Endothelial cell of umbilical vein (primary cell): ENCODE data around the gene DNAJC25. TPM values are rescaled to one million over a fixed set of nuclear protein-coding genes. Genes with fewer than 3 reads are reported as not detected.

Experiments used
- BruUV-seq: library from RNA; stranded (reverse); fragments of 400-500 nt; replicated peaks from 2 replicates; lab custom pipeline; 2021; lab: Mats Ljungman, UMichigan
- CTCF ChIA-PET: fragments of 300-600, 350-600 bp; sonication (Branson Sonifier 250); formaldehyde crosslinking; loops from one replicate; lab custom pipeline; 2021; ENCODE audit warnings: antibody characterized with exemption, inconsistent platforms; lab: Charles Lee
- POLR2A ChIA-PET: fragments of 300-600, 350-600 bp; sonication (Branson Sonifier 250); formaldehyde crosslinking; loops from one replicate; lab custom pipeline; 2021; ENCODE audit warnings: antibody characterized with exemption, inconsistent platforms; lab: Charles Lee
- DNase-seq: peaks from one replicate; pipeline ENCODE4 v3.0.0-alpha.2; 2011; ENCODE audit warnings: low read depth, low spot score
- FAIRE-seq: peaks from 2 replicates; lab custom pipeline; 2011; peaks lifted over from hg19 to GRCh38; lab: Jason Lieb, UNC
- H2AFZ ChIP-seq: 2 replicates; pipeline ENCODE4 v1.6.0; 2012; ENCODE audit warnings: low read depth, low read length, control low read depth, inconsistent platforms
- H3K27ac ChIP-seq: 2 replicates; pipeline ENCODE4 v1.5.1; 2011; ENCODE audit warnings: low read depth, mild to moderate bottlenecking, control low read depth, low read length, moderate library complexity; ENCODE audit not compliant: insufficient read depth
- H3K27me3 ChIP-seq, 2 experiments: 2 replicates each; pipeline versions ENCODE4 v1.6.0 to v1.6.1; 2011; ENCODE audit warnings: low read length in 2 of 2, mixed read lengths in 1 of 2; ENCODE audit not compliant: control insufficient read depth in 2 of 2, insufficient read depth in 2 of 2
- H3K36me3 ChIP-seq, 2 experiments: 2 replicates in 1 of 2; 3 replicates in 1 of 2; pipeline ENCODE4 v1.5.1; 2011; ENCODE audit warnings: low read length in 2 of 2, mild to moderate bottlenecking in 1 of 2, moderate library complexity in 1 of 2; ENCODE audit not compliant: control insufficient read depth in 2 of 2, insufficient read depth in 2 of 2; ENCODE audit errors: extremely low read depth in 1 of 2
- H3K4me1 ChIP-seq: 3 replicates; pipeline ENCODE4 v1.5.1; 2011; ENCODE audit warnings: mild to moderate bottlenecking, low read length; ENCODE audit not compliant: control insufficient read depth, insufficient read depth; ENCODE audit errors: extremely low read depth
- H3K4me2 ChIP-seq: 2 replicates; pipeline ENCODE4 v1.6.1; 2011; ENCODE audit warnings: low read length, control low read depth, mixed read lengths; ENCODE audit not compliant: insufficient read depth
- H3K4me3 ChIP-seq, 3 experiments: fragments of 200-600 bp in 1 of 3; sonication (generic), shearing (Covaris generic) in 1 of 3; replicated peaks in 1 of 3; 2 replicates each; pipeline ENCODE4 v1.5.1; 2011 to 2016; ENCODE audit warnings: control low read depth in 3 of 3, low read length in 3 of 3, mild to moderate bottlenecking in 2 of 3, inconsistent platforms in 1 of 3, low read depth in 1 of 3, moderate library complexity in 1 of 3; ENCODE audit not compliant: insufficient read depth in 1 of 3
- H3K79me2 ChIP-seq: 2 replicates; pipeline ENCODE4 v1.6.0; 2012; ENCODE audit warnings: low read length, inconsistent platforms; ENCODE audit not compliant: control insufficient read depth, insufficient read depth
- H3K9ac ChIP-seq: replicated peaks from 2 replicates; pipeline ENCODE3; 2011; ENCODE audit warnings: low read length, control low read depth; ENCODE audit not compliant: insufficient read depth; ENCODE audit errors: extremely low read depth
- H3K9me1 ChIP-seq: replicated peaks from 3 replicates; pipeline ENCODE4 v1.6.0; 2011; ENCODE audit warnings: mild to moderate bottlenecking, low read length; ENCODE audit not compliant: control insufficient read depth, insufficient read depth; ENCODE audit errors: extremely low read depth
- H3K9me3 ChIP-seq: replicated peaks from 2 replicates; pipeline ENCODE4 v1.5.1; 2012; ENCODE audit warnings: low read length, inconsistent platforms; ENCODE audit not compliant: control insufficient read depth, insufficient read depth
- H4K20me1 ChIP-seq: replicated peaks from 2 replicates; pipeline ENCODE3; 2011; ENCODE audit warnings: mild to moderate bottlenecking, low read length; ENCODE audit not compliant: control insufficient read depth, insufficient read depth; ENCODE audit errors: extremely low read depth
- EZH2 ChIP-seq: IDR thresholded peaks from 2 replicates; pipeline ENCODE4 v1.6.1; 2012; ENCODE audit warnings: borderline replicate concordance, low read depth, mild to moderate bottlenecking, moderate library complexity, low read length, inconsistent platforms; ENCODE audit not compliant: severe bottlenecking
- FOS ChIP-seq: IDR thresholded peaks from 2 replicates; pipeline ENCODE4 v1.6.1; 2011; ENCODE audit warnings: mild to moderate bottlenecking, low read length, moderate library complexity, borderline replicate concordance; ENCODE audit not compliant: insufficient read depth
- GATA2 ChIP-seq: IDR thresholded peaks from 2 replicates; pipeline ENCODE4 v1.7.0; 2011; ENCODE audit warnings: low read depth, mild to moderate bottlenecking, moderate library complexity, mixed read lengths, low read length; ENCODE audit not compliant: insufficient read length, insufficient read depth
- JUN ChIP-seq: IDR thresholded peaks from 2 replicates; pipeline ENCODE4 v1.6.1; 2011; ENCODE audit warnings: borderline replicate concordance, low read depth; ENCODE audit not compliant: insufficient read length, insufficient read depth
- MYC ChIP-seq: IDR thresholded peaks from one replicate; pipeline ENCODE4 v1.6.1; 2011; ENCODE audit warnings: mild to moderate bottlenecking, low read depth, low read length
- POLR2A ChIP-seq: IDR thresholded peaks from 2 replicates; pipeline ENCODE4 v1.6.1; 2012; ENCODE audit warnings: low read depth, mild to moderate bottlenecking, control low read depth, low read length
- POLR2AphosphoS5 ChIP-seq: IDR thresholded peaks from 2 replicates; pipeline ENCODE4 v1.6.1; 2012; ENCODE audit warnings: low read depth, mild to moderate bottlenecking, control low read depth, low read length, moderate library complexity; ENCODE audit not compliant: insufficient read depth
- dilution Hi-C: fragments of 300-500 bp; cut with MboI; formaldehyde crosslinking; loops from one replicate; pipeline ENCODE4 v1.15.0; 2019; ENCODE audit warnings: low sequenced_read_pairs; ENCODE audit not compliant: extremely low pct_ligation_motif_present
- intact Hi-C: fragments of 100-400 bp; cut with micrococcal nuclease; formaldehyde crosslinking; loops from one replicate; pipeline ENCODE4 v1.10.0; 2022
- polyA plus RNA-seq, 4 experiments: library from polyadenylated mRNA; depleted of rRNA in 3 of 4; stranded (reverse) in 3 of 4; unstranded in 1 of 4; fragments of >200 nt; gene quantifications; 2 replicates each; pipeline versions ENCODE4 v1.2.1 to v1.2.3, GENCODE V29; 2011 to 2012; ENCODE audit warnings: missing spikeins in 1 of 4
- total RNA-seq: library from RNA; stranded (reverse); gene quantifications from 2 replicates; pipeline ENCODE4 v1.2.3, GENCODE V29; 2021
- TF ChIP-seq, protein P1 (sequence below), 2 donors: IDR thresholded peaks; 1 replicate in 1 of 2; 2 replicates in 1 of 2; pipeline ENCODE4 v1.5.1; 2011; ENCODE audit warnings: low read length in 2 of 2, mild to moderate bottlenecking in 2 of 2, moderate library complexity in 2 of 2, control low read depth in 1 of 2, inconsistent platforms in 1 of 2, low read depth in 1 of 2; ENCODE audit not compliant: insufficient read depth in 1 of 2; ENCODE audit errors: extremely low read depth in 1 of 2
- TF ChIP-seq, protein P2 (sequence below): IDR thresholded peaks from 2 replicates; pipeline ENCODE4 v1.6.1; 2011; ENCODE audit not compliant: insufficient read depth, insufficient read length

Gene DNAJC25
- total and polyA plus RNA-seq, 2 donors (not counting 3 experiments of a cell fraction or from before 2014, with no cell fraction given), result 1.7 to 5.5 TPM

DNA sequence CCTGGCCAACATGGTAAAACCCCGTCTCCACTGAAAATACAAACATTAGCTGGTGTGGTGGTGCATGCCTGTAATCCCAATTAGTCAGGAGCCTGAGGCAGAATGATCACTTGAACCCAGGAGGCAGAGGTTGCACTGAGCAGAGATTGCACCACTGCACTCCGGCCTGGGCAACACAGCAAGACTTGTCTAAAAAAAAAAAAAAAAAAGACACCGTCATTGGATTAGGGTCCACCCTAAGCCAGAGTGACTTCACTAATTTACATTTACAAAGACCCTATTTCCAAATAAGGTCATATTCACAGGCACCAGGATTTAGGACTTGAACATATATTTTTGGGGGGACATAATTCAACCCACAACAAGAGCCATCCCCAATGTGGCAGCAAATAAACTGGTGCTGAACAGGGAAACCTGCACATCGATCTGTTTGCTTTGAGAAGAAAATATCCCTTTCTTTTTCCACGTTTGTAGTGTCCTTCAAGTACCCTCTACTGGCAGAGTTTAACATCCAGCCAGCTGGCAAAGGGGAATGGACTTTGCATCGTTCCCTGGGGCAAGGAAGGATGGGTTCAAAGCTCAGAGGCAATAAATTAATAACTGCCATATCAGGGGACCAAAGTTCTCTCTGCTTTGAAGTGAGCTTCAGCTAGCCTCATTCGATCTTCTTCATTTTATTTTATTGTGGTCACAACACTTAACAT, 3.7 kb upstream of the DNAJC25 start:
- intact Hi-C loops (no loop called here), dilution Hi-C loops (no loop called here)
- DNase-seq (no peak), FAIRE-seq (no peak)
- H3K9me1 ChIP-seq, result no peaks in the 10 kb centered on the region
- peaks cover 10% of the 10 kb centered on the region for H3K79me2 ChIP-seq
- peaks cover 15% of the 10 kb centered on the region for H3K4me1 ChIP-seq
- H4K20me1 ChIP-seq, result no peaks in the 10 kb centered on the region
- H3K27me3 ChIP-seq, result no peaks in the 10 kb centered on the region
- no peak overlapping the region for H3K27ac ChIP-seq
- no peak overlapping the region for H3K9ac ChIP-seq
- ChIA-PET CTCF (interaction anchor here (0.7 to 1.7 kb wide), 3 partner anchors 17 to 132 kb away, joined by 3 read pairs; no protein-coding TSS in a partner anchor), POLR2A (no interaction called here)
- no peak overlapping the region for H3K4me2 ChIP-seq
- H3K4me3 ChIP-seq, result no peak overlapping the region
- H3K9me3 ChIP-seq, result no peaks in the 10 kb centered on the region
- TF ChIP-seq POLR2A (no peak), JUN (no peak), FOS (no peak), MYC (no peak), GATA2 (no peak), POLR2AphosphoS5 (no peak), EZH2 (no peak)
- TF ChIP-seq, protein P1, sequence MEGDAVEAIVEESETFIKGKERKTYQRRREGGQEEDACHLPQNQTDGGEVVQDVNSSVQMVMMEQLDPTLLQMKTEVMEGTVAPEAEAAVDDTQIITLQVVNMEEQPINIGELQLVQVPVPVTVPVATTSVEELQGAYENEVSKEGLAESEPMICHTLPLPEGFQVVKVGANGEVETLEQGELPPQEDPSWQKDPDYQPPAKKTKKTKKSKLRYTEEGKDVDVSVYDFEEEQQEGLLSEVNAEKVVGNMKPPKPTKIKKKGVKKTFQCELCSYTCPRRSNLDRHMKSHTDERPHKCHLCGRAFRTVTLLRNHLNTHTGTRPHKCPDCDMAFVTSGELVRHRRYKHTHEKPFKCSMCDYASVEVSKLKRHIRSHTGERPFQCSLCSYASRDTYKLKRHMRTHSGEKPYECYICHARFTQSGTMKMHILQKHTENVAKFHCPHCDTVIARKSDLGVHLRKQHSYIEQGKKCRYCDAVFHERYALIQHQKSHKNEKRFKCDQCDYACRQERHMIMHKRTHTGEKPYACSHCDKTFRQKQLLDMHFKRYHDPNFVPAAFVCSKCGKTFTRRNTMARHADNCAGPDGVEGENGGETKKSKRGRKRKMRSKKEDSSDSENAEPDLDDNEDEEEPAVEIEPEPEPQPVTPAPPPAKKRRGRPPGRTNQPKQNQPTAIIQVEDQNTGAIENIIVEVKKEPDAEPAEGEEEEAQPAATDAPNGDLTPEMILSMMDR (IDR thresholded peaks at IDR 0.05; ENCODE audit: extremely low read depth in 1 of 2, insufficient read depth in 1 of 2, low read depth in 1 of 2, low read length in 2 of 2), result no peak
- TF ChIP-seq, protein P2, sequence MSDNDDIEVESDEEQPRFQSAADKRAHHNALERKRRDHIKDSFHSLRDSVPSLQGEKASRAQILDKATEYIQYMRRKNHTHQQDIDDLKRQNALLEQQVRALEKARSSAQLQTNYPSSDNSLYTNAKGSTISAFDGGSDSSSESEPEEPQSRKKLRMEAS, result no peak
- H2AFZ ChIP-seq, result no peak overlapping the region
- H3K36me3 ChIP-seq, result no peaks in the 10 kb centered on the region
- BruUV-seq, result no TSS peak
